GM21381 (cell line): ENCODE results near the gene C5.
"Not testable (repeated sequence)": the region's sequence is repeated elsewhere in the genome, so short reads cannot be mapped to it uniquely, and the experiment has no call there.

Experiments used
- ATAC-seq: cut with Tn5 transposase; IDR thresholded peaks from one replicate; pipeline ENCODE4 v1.9.1; 2021; ENCODE audit warnings: mild to moderate bottlenecking, moderate library complexity; ENCODE audit not compliant: unreplicated experiment

Gene C5

GRCh38 chr9:121050128-121050988, at the start of gene C5:
C5 (minus strand) TSS chr9:121050275; CDS start chr9:121050246, 29 bp downstream.
- ATAC-seq, result no peak

GRCh38 chr9:121098567-121099198, 48.6 kb upstream of the C5 start:
- no peak for ATAC-seq

- no peak for ATAC-seq
Observed at GRCh38 chr9:121095057-121095456, 45.0 kb upstream of the C5 start.

- not testable (repeated sequence) for ATAC-seq
Observed at GRCh38 chr9:121090743-121091142, 40.7 kb upstream of the C5 start.

- no peak for ATAC-seq
Observed at GRCh38 chr9:121088576-121088975, 38.5 kb upstream of the C5 start.

- ATAC-seq, result no peak
Observed at GRCh38 chr9:121085661-121086060, 35.6 kb upstream of the C5 start.

GRCh38 chr9:121082075-121082474, 32.0 kb upstream of the C5 start:
- no peak for ATAC-seq

GRCh38 chr9:121075251-121076036, 25.4 kb upstream of the C5 start:
- peak; percentile 4 for ATAC-seq

- ATAC-seq, result peak; percentile 69
Observed at GRCh38 chr9:121074370-121075250, 24.5 kb upstream of the C5 start, which contains the start of gene CNTRL. CNTRL (plus strand) TSS chr9:121074955; CDS start chr9:121088327, 13,372 bp downstream.

GRCh38 chr9:121073038-121073437, 23.0 kb upstream of the C5 start:
- ATAC-seq, result no peak

- ATAC-seq, result peak; percentile 36
Observed at GRCh38 chr9:121071756-121072421, 21.8 kb upstream of the C5 start.

GRCh38 chr9:121071370-121071755, 21.3 kb upstream of the C5 start:
- no peak for ATAC-seq

- ATAC-seq, result no peak
Observed at GRCh38 chr9:121069396-121069795, 19.3 kb upstream of the C5 start.

- ATAC-seq, result no peak
Observed at GRCh38 chr9:121067640-121068039, 17.6 kb upstream of the C5 start.

- ATAC-seq, result no peak
Observed at GRCh38 chr9:121066850-121067249, 16.8 kb upstream of the C5 start.

- ATAC-seq, result no peak
Observed at GRCh38 chr9:121059998-121060636, 10.0 kb upstream of the C5 start.

- ATAC-seq, result no peak
Observed at GRCh38 chr9:121059513-121059912, 9.4 kb upstream of the C5 start.

- no peak for ATAC-seq
Observed at GRCh38 chr9:121057821-121058220, 7.7 kb upstream of the C5 start.

- ATAC-seq, result peak; percentile 52
Observed at GRCh38 chr9:121055642-121056143, 5.6 kb upstream of the C5 start.
